Skin of body (tissue), 2 donors: ENCODE measurements around the gene MBOAT1. TPM values are rescaled to one million over a fixed set of nuclear protein-coding genes. Genes with fewer than 3 reads are reported as not detected.
"Not testable (repeated sequence)": the region's sequence is repeated elsewhere in the genome, so short reads cannot be mapped to it uniquely, and the experiment has no call there.

ENCODE experiments used
- DNase-seq: peaks from one replicate; lab custom pipeline; 2025; lab: John Stamatoyannopoulos, UW
- total RNA-seq: library from RNA; depleted of rRNA; stranded (reverse); fragments of >200 nt; gene quantifications from one replicate; pipeline ENCODE4 v1.2.3, GENCODE V29; 2014

The MBOAT1 gene
- total RNA-seq, 1 donor from 2014 or later = 11.8 TPM

GRCh38 chr6:20172842-20173456 is 39.3 kb downstream of the MBOAT1 start:
- no peak for DNase-seq

- DNase-seq = no peak
These were observed 41.7 kb downstream of the MBOAT1 start for GRCh38 chr6:20170455-20171148.

- no peak for DNase-seq
These were observed 42.5 kb downstream of the MBOAT1 start for GRCh38 chr6:20169786-20170185.

GRCh38 chr6:20169119-20169557 is 43.1 kb downstream of the MBOAT1 start:
- DNase-seq = no peak

- no peak for DNase-seq
These were observed 43.6 kb downstream of the MBOAT1 start for GRCh38 chr6:20168690-20169089.

- no peak for DNase-seq
These were observed 44.7 kb downstream of the MBOAT1 start for GRCh38 chr6:20167601-20168000.

GRCh38 chr6:20166210-20166609 is 46.1 kb downstream of the MBOAT1 start:
- DNase-seq = no peak

- no peak for DNase-seq
These were observed 49.8 kb downstream of the MBOAT1 start for GRCh38 chr6:20162515-20162914.

- no peak for DNase-seq
These were observed 51.6 kb downstream of the MBOAT1 start for GRCh38 chr6:20160541-20161283.

- peak; percentile 15 for DNase-seq
These were observed 52.3 kb downstream of the MBOAT1 start for GRCh38 chr6:20159781-20160540.

GRCh38 chr6:20159098-20159497 is 53.2 kb downstream of the MBOAT1 start:
- no peak for DNase-seq

- no peak for DNase-seq
These were observed 53.6 kb downstream of the MBOAT1 start for GRCh38 chr6:20158676-20159075.

- DNase-seq = no peak
These were observed 55.4 kb downstream of the MBOAT1 start for GRCh38 chr6:20156824-20157223.

- DNase-seq = no peak
These were observed 57.5 kb downstream of the MBOAT1 start for GRCh38 chr6:20154753-20155152.

GRCh38 chr6:20153194-20153593 is 59.1 kb downstream of the MBOAT1 start:
- DNase-seq = no peak

GRCh38 chr6:20148433-20148832 is 63.8 kb downstream of the MBOAT1 start:
- DNase-seq = no peak

GRCh38 chr6:20147469-20147868 is 64.8 kb downstream of the MBOAT1 start:
- no peak for DNase-seq

GRCh38 chr6:20146831-20147230 is 65.4 kb downstream of the MBOAT1 start:
- DNase-seq = not testable (repeated sequence)

GRCh38 chr6:20146291-20146690 is 66.0 kb downstream of the MBOAT1 start:
- no peak for DNase-seq

- DNase-seq = no peak
These were observed 69.4 kb downstream of the MBOAT1 start for GRCh38 chr6:20142866-20143265.

- DNase-seq = no peak
These were observed 70.3 kb downstream of the MBOAT1 start for GRCh38 chr6:20141931-20142330.
